ENCODE results near the gene TTLL10.

Gene TTLL10

DNA sequence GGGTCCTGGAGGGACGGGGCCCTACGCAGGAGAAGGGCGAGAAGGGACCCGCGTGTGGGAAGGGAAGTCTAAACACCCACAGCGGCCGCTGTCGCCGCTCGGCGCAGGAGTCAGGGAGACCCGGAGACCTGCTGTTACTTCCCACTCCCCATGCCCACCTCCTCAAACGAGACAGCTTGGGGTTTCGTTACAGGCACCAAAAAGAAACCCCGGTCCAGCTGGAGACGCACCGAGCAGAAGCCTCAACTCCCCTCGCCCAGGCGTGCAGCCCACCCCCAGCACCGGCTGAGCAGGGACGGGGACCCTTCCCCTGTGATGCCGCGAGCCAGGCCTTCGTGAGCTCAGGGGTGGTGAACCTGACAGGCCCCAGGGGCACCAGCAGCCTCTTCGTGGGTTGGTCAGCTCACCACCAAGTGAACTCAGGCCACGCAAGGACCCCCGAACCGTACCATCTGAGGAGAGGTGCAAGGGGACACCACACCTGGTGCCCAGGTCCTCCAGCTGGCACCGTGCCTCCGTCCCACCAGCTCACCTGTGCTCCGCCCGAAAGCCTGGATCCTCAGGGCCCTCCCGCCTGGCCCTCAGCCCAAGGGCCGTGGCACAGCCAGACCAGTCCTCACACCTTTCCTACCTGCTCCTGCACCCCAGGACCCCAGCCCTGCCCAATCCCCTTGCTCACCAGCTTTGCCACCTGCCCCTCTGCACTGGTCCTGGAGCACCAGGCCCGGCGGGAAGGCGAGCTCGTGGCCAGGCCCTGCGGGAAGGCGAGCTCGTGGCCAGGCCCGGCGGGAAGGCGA lies 53.1 kb downstream of the TTLL10 start:
- no peak for DNase-seq

DNA sequence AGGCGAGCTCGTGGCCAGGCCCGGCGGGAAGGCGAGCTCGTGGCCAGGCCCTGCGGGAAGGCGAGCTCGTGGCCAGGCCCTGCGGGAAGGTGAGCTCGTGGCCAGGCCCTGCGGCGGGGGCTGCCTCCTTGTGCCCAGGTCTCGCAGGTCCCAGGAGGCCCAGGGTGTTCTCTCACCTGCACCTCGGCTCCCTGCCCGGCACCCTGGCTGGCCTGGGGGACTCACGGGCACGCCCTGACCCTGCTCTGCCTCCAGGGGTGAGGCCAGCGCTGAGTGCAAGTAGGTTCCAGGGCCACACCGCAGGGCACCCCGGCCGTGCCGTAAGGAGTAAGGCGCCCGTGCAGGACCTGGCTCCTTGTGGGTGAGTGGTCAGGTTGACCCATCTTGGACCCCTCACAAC lies 53.7 kb downstream of the TTLL10 start:
- no peak for DNase-seq

DNA sequence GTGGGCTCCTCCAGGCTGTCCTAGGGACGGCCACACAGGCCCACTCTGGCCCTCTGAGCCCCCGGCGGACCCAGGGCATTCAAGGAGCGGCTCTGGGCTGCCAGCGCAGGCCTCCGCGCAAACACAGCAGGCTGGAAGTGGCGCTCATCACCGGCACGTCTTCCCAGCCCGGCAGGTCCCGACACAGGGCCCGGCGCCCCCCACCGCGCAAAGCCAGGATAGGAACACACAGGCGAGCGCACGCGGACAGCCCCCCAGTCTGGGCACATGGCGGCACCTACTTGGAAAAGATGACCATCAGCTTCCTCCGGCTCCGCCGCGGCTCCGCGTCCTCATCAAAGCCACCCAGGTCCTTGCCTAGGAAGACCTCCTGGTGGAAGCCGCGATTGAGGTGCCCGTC lies 54.5 kb downstream of the TTLL10 start:
- no peak for DNase-seq

DNA sequence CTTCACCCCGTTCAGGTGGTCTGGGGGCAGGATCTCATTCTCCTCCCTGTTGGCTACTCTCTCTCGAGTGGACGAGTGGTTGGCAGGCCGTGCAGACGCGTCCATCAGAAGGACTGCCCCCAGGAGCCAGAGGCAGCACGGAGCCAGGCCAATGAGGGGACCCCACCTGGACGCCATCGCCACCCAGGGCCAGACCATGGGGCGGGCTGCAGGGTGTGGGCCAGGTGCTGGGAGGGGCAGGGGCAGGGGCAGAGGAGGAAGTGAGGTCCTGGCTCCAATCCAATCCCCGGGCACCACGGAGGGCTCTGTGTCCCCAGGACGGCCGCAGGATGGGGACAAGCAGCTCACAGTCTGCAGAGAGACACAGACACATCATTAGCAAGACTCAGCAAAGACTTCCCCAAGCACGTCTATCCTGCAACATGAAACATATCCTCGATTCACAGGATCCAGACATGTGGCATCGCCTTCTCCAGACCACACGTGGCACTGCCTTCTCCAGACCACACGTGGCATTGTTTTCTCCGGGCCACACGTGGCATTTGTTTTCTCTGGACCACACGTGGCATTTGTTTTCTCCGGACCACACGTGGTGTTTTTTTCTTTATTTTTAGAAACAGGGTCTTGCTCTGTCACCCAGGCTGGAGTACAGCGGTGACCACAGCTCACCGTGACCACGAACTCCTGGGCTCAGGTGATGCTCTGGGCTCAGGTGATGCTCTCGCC lies 55.1 kb downstream of the TTLL10 start:
- no peak for DNase-seq

DNA sequence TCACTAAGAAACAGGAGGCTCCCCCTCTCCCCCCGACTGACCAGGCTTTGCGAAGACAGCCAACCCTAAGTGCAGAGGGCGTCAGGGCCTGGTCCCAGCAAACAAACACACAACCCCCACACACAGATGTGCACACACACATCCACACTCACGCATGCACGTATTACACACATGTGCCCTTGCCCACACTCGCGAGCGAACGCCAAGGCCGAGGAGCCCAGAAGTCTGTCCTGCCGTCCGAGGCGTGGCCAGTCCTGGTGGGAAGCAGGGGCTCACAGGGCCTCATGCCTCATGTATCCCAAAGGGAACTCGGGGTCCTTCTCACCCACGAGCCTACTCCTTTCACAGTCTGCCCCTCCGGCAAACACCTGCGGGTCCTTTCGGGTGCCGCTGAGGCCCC lies 56.1 kb downstream of the TTLL10 start:
- no peak for DNase-seq

DNA sequence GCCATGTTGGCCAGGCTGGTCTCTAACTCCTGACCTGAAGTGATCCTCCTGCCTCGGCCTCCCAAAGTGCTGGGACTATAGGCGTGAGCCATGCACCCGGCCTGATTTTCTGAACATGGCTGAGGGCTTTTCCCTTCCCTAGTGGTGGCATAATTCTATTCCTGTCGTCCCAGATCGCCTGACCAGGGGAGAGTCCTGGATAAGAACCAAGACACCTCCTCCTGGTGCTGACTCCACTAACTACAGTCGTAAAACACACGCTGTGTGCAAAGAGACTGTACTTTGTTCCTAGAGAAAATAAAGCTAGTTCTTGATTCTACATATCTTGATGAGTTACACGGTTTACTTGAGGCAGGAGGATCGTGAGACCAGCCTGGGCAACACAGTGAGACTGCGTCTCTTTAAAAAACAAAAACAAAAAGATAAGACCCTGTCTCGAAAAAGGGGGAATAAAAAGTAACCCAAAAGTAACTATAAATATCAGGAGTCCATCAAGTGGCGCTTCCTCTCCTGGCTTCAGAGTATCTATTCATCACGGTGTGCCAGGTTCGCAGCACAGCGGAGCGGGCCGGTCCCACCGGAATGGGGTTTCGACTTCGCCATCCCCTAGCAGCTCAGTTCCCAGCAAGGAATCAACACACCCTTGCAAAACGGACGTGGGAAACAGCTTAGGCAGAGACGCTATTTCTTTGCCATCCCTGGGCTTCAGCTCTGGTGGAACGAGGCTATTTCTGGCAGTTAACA lies 57.1 kb downstream of the TTLL10 start:
- peak; percentile 72 for DNase-seq

DNA sequence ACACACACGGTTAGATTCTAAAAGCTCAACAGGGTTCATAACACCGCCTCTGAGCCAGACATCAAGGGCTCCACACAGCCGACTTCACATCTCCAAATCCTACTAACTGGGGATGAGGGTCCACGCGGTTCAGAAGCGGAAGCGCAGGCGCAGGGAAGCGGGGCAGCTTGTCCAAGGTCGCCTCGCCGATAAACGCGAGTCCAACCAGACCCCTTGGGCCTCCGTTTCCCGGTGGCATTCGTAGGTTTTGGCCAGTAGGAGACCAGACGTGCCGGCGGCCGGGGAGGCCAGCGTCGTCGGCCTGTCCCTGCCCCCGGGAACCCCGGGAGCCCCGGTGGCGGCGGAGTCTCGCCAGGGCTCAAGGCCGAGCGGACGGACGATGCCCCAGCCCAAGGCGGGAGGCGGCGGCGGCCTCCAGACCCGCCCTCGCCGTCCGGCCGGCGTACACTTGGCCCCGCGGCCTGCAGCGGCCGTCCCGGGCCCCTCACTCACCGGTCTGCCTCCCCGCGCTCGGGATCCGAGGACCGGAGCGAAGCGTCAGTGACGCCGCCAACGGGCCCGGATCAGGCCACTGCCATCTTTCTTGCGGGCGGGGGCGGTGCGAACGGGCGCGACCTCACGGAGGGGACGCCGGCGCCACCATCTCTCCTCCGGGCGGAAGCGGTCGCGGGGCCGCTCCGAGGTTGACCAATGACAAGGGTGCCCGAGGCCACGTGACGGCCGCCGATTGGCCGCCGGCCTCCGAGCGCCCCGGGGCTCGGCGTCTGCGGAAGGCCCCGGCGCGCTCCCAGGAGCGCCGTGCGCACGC lies 57.9 kb downstream of the TTLL10 start, which contains the start of gene SDF4:
TSS of gene SDF4 (minus strand) at position 602 of the 808 bp plus-strand sequence. CDS start 3,229 bp downstream, outside the sequence.
- peak; percentile 96 for DNase-seq

DNA sequence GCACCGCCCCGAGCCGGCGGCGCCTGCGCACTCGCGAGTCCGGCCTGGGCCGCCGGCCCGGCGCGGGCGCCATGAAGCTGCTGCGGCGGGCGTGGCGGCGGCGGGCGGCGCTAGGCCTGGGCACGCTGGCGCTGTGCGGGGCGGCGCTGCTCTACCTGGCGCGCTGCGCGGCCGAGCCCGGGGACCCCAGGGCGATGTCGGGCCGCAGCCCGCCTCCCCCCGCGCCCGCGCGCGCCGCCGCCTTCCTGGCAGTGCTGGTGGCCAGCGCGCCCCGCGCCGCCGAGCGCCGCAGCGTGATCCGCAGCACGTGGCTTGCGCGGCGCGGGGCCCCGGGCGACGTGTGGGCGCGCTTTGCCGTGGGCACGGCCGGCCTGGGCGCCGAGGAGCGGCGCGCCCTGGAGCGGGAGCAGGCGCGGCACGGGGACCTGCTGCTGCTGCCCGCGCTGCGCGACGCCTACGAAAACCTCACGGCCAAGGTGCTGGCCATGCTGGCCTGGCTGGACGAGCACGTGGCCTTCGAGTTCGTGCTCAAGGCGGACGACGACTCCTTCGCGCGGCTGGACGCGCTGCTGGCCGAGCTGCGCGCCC lies 58.6 kb downstream of the TTLL10 start, which contains the start of gene B3GALT6:
TSS of gene B3GALT6 (plus strand) at position 30 of the 588 bp plus-strand sequence. CDS start at position 72, 42 bp downstream.
- DNase-seq = no peak

DNA sequence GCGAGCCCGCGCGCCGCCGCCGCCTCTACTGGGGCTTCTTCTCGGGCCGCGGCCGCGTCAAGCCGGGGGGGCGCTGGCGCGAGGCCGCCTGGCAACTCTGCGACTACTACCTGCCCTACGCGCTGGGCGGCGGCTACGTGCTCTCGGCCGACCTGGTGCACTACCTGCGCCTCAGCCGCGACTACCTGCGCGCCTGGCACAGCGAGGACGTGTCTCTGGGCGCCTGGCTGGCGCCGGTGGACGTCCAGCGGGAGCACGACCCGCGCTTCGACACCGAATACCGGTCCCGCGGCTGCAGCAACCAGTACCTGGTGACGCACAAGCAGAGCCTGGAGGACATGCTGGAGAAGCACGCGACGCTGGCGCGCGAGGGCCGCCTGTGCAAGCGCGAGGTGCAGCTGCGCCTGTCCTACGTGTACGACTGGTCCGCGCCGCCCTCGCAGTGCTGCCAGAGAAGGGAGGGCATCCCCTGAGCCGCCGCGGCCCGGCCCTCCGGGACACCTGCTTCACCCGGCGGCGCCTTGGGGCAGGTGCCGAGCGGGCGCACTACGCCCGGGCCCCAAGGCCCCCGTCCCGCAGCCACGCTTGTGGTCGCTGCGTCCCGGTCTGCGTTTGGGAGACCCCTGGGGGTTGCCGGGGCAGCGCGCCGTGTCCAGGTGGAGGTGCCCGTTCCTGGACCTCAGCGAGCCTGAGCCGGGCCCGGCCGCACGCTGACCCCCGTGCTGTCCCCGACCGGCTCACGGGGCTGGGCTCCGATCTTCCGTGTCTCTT lies 59.3 kb downstream of the TTLL10 start:
- no peak for DNase-seq

DNA sequence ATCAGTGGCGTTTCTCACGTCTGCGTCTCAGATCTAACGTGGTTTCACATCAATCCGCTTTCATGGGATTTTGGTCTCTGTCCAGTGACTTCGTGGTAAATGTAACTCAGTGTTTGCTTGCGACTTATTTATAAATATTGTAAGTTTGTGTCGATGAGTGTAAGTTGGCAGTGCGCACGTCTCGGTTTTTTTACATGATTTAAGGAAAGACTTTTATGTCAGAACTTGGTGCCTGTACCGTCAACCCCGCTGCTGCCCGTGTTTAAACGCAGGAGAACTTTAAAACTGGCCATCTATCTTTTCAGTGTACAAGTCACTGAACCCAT lies 59.9 kb downstream of the TTLL10 start:
- no peak for DNase-seq

DNA sequence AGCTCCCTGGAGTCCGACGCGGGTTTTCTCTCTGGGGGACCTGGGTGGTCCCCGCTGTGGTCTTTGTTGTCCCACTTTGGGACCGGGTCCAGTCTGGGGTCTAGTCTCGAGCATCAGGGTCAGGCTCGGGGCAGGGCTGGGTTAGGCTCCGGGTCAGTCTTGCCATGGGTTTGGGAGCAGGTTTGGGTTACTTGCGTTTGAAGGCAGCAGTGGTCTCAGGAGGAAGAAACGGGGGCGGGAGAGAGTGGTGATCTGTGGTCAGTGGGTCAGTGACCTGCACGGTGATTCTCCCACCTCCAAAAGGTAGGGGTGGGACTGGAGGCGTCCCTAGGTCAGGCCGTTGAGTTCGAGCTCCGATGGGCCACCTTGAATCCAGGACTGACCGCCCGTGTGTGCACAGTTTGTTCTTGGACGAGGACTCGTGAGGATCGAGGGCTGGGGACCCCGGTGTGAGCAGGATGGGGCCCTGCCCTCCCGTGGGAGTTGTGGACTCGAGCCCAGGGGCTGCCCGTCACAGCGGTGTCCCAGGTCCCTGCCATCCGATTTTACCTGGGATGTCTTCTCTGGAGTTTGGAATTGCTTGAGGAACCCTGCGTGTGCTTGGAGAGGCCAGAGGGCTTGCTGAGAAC lies 60.6 kb downstream of the TTLL10 start:
- DNase-seq = no peak

DNA sequence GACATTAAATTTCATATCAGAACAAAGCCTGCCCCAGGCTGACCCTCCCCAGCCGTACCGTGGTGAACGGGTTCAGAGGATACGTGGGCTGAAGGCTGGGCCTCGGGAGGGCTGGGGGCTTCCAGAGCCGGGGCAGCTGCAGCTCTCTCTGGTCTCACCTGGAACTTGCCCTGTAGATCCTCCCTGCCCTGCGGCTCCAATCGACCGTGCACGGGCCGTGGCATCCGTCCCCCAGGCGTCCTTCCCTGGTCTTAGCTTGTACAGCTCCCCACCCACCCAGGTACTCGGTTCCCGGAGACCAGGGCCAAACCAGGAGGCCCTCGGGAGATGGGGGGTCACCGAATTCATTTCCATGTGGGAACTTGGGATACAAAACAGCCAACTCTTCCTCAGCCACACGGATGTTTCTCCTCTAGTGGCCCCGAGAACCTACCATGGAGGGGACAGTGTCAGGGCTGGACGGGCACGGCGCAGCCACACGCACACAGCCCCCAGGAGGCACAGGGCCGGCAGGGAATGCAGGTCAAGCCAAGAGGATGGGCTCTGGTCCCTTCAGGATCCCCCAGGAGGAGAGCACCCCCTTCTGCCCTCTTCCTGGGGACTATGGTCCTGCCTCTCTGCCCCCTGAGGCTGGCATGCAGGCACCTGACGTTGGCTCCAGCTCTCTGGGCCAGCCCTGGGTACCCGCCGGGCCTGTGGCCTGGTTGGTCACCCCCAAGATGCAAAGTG lies 61.5 kb downstream of the TTLL10 start:
- no peak for DNase-seq

DNA sequence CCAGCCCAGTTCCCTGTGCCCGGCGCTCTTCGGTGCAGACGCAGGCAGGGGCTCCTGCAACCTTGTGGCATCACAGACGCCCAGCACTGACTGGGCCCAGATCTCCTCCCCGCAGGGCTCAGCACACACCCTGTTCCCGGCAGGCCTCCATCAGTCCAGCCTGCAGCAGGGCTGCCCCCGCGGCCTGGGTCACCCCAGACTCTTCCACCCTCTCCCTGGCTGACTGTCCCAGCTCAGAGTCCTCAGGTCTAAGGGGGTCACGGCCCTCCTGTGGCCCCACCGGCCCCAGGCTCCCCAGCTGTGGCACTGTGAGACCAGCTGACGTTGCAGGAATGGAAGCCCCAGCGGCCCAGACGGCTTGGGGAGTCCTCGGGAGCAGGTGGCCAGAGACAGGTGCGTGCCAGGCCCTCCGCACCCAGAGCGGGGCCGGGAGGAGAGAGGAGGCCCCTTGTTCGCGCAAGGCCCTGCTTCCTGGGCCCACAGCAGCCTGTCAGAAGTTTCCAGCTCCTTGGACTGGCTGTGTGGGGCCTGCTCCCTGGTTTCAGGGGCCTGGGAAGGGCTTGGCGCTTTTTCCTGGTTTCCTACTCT lies 62.6 kb downstream of the TTLL10 start:
- no peak for DNase-seq

DNA sequence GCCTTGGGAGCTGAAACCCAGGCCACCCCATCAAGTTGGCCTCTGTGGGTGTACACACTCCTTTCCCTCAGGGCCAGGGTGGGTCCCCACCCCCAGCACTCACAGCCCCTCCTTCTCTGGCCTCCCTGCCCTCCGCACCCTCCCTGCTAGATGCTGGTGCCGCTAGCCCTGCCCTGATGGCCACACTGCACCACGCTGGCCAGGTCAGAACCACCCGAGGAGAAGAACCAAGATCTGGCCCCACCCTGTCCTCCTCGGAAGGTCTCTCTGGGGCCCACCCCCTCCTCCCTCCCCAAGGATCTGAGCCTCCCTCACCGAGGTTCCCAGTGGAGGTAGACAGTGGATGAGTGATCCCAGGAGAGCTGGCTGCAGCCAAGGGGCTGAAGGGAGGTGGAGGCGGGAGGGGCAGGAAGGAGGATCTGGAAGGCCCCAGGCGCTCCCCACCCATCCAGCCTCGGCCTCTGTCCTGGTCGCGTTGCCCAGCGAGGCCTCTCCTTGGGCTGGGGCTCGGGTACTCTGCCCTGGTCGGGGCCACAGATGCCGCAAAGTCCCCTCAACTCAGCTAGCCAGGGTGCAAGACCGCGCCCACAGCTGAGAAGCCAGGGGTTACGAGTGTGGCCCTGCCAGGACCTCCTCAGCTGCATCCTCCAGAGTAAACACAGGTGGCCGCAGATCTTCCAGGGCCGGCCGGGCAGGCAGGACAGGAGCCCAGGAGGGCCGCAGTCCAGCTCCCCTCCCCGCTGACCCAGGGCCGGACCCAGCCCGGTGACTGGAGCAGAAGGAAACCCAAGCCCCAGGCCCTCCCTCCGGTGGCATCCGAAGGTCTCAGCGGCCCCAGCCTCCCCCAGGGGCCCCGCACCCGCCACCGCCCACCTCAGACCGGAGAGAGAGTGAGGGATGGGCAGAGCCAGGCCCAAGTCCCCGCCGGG lies 63.5 kb downstream of the TTLL10 start:
- no peak for DNase-seq

DNA sequence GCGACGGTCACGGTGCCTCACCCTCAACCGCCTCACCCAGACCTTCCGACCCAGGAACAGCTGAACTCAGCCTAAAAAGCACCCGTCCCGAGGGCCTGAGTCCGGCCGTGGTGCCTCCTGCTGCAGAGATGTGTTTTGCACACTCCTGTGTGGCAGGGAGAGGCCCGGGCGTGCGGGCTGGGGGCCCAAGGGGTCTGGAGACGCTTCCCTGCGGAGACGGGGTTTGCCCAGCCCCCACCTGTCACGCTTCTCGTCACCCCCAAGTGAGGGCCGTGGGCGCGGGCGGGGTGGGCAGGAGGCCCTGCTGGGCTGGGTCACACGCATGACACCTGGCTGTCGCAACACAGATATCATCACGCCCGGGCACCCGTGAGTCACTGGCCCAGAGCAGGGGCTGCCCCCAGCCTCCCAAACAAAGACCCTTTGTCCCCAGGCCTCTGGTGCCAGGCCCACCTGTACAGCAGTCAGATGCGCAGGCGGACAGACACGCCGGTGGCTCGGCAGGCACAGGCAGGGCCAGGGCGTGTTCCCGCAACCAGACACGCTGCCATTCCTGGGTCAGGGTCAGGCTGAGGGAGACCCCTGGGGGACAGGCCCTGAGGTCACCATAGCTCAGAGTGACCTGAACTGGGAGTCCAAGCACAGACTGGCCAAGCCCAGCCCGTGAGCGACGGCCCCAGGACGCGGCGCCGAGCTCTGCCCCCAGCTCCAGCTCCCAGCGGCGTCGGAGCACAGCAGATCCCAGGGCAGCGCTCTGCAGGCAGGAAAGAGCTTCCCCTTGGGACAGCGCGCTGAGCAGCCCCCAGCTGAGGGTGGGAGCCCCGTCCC lies 64.4 kb downstream of the TTLL10 start:
- no peak for DNase-seq

DNA sequence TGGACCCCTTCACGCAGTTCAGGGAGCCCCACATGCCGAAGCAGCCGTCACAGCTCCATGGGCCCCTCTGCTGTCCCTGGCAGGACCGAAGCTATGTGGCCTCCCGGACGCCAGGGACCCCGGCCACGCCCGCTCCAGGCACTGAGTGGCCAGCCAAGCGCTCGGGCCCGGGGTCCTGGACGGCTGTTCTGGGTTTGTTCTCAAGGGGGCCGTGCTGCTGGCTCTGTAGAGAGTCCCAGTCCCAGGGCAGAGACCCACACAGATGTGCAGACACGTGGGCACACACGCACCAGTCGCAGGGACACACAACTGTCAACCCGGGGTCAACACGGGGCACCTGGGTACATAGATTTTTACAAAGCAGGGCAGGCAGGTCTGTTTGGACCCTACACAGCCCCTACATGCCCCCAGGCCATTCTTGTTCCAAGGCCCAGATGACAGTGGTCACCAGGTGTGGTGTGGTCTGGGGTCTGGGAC lies 65.1 kb downstream of the TTLL10 start:
- no peak for DNase-seq

DNA sequence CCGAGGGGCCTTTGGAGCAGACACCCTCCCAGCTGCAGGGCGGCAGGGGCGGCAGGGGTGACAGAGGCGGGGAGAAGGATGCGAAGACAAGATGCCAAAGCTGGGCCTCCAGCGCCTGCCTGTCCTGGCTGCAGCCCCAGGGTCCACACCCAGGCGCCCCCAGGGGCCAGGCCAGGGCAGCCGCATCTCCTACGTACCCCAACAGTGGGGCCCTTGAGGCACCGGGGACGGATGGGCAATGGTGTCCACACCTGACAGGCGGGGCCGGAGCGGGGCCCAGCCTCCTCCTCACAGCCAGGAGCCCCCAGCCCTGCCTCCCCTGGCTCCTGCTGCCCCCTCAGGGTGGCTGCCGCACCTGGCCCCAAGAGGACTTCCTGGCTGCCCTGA lies 65.5 kb downstream of the TTLL10 start:
- no peak for DNase-seq

Data from EL (cell line).